Renal cortical epithelial cell (primary cell): ENCODE results near the gene ANGPT4. TPM values are rescaled to one million over a fixed set of nuclear protein-coding genes. Genes with fewer than 3 reads are reported as not detected.
"Not testable (repeated sequence)": the region's sequence is repeated elsewhere in the genome, so short reads cannot be mapped to it uniquely, and the experiment has no call there.

Experiments used
- DNase-seq: peaks from one replicate; pipeline ENCODE4 v3.0.0-alpha.2; 2011; ENCODE audit warnings: low read depth
- total RNA-seq: library from RNA; depleted of rRNA; stranded (reverse); fragments of >200 nt; gene quantifications from 2 replicates; pipeline ENCODE4 v1.2.3, GENCODE V29; 2014

ANGPT4 gene
- total RNA-seq, 1 donor from 2014 or later: not detected

- DNase-seq: no peak
These were observed 70.8 kb downstream of the ANGPT4 start for GRCh38 chr20:845226-845868.

GRCh38 chr20:844473-845225, 71.5 kb downstream of the ANGPT4 start:
- DNase-seq: peak; percentile 87

GRCh38 chr20:843912-844311, 72.2 kb downstream of the ANGPT4 start:
- DNase-seq: no peak

GRCh38 chr20:842547-842940, 73.6 kb downstream of the ANGPT4 start:
- DNase-seq: no peak

GRCh38 chr20:841568-842546, 74.3 kb downstream of the ANGPT4 start:
- DNase-seq: no peak

GRCh38 chr20:840858-841567, 75.1 kb downstream of the ANGPT4 start:
- DNase-seq: no peak

GRCh38 chr20:840503-840857, 75.7 kb downstream of the ANGPT4 start:
- DNase-seq: no peak

GRCh38 chr20:839626-840025, 76.5 kb downstream of the ANGPT4 start:
- no peak for DNase-seq

- no peak for DNase-seq
These were observed 77.1 kb downstream of the ANGPT4 start for GRCh38 chr20:839015-839414.

- DNase-seq: no peak
These were observed 79.9 kb downstream of the ANGPT4 start for GRCh38 chr20:836190-836589.

GRCh38 chr20:835608-836045, 80.5 kb downstream of the ANGPT4 start:
- DNase-seq: no peak

GRCh38 chr20:834151-834746, 81.9 kb downstream of the ANGPT4 start:
- no peak for DNase-seq

- DNase-seq: peak; percentile 75
These were observed 82.5 kb downstream of the ANGPT4 start, which contains the start of gene FAM110A for GRCh38 chr20:833450-834150. FAM110A (plus strand) TSS chr20:833715; CDS start chr20:844805, 11,090 bp downstream.

GRCh38 chr20:833121-833449, 83.0 kb downstream of the ANGPT4 start:
- no peak for DNase-seq

- no peak for DNase-seq
These were observed 84.2 kb downstream of the ANGPT4 start for GRCh38 chr20:831956-832355.

GRCh38 chr20:831251-831650, 84.9 kb downstream of the ANGPT4 start:
- DNase-seq: no peak

GRCh38 chr20:830011-830521, 86.1 kb downstream of the ANGPT4 start:
- DNase-seq: no peak

- no peak for DNase-seq
These were observed 86.6 kb downstream of the ANGPT4 start for GRCh38 chr20:829551-829950.

GRCh38 chr20:828987-829386, 87.1 kb downstream of the ANGPT4 start:
- no peak for DNase-seq

- DNase-seq: not testable (repeated sequence)
These were observed 88.2 kb downstream of the ANGPT4 start for GRCh38 chr20:827981-828380.
